HG03097 (cell line): Measurements from ENCODE around the gene SIN3B.
A peak's percentile ranks its signal among the peaks of the same experiment; 100 is the strongest.

ENCODE experiments used
- ATAC-seq: cut with Tn5 transposase; IDR thresholded peaks from one replicate; pipeline ENCODE4 v1.9.1; 2021; ENCODE audit not compliant: unreplicated experiment, low FRiP score

The SIN3B gene

GRCh38 chr19:16887353-16888265, 58.4 kb downstream of the SIN3B start:
- ATAC-seq: no peak

GRCh38 chr19:16888629-16889365, 59.6 kb downstream of the SIN3B start, which contains the start of gene F2RL3:
F2RL3 (plus strand) TSS chr19:16888999; CDS start chr19:16889190, 191 bp downstream.
- ATAC-seq: no peak

GRCh38 chr19:16889366-16889882, 60.2 kb downstream of the SIN3B start:
- ATAC-seq: no peak

DNA sequence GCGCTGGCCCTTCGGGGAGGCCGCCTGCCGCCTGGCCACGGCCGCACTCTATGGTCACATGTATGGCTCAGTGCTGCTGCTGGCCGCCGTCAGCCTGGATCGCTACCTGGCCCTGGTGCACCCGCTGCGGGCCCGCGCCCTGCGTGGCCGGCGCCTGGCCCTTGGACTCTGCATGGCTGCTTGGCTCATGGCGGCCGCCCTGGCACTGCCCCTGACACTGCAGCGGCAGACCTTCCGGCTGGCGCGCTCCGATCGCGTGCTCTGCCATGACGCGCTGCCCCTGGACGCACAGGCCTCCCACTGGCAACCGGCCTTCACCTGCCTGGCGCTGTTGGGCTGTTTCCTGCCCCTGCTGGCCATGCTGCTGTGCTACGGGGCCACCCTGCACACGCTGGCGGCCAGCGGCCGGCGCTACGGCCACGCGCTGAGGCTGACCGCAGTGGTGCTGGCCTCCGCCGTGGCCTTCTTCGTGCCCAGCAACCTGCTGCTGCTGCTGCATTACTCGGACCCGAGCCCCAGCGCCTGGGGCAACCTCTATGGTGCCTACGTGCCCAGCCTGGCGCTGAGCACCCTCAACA, 60.8 kb downstream of the SIN3B start:
- no peak for ATAC-seq

DNA sequence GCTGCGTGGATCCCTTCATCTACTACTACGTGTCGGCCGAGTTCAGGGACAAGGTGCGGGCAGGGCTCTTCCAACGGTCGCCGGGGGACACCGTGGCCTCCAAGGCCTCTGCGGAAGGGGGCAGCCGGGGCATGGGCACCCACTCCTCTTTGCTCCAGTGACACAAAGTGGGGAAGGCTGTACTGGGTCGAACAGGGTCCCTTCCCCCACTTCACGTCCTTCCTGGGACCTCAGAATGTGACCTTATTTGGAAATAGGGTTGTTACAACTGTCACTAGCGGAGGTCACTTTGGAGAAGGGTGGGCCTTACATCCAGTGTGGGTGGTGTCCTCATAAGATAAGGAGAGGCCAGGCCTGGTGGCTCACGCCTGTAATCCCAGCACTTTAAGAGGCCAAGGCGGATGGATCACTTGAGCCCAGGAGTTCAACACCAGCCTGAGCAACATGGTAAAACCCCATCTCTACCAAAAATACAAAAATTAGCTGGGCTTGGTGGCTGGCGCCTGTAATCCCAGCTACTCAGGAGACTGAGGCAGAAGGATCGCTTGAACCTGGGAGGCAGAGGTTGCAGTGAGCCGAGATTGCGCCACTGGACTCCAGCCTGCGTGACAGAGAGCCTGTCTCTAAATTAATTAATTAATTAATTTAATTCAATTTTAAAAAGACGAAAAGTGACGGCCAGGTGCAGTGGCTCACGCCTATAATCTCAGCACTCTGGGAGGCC, 61.4 kb downstream of the SIN3B start:
- no peak for ATAC-seq

DNA sequence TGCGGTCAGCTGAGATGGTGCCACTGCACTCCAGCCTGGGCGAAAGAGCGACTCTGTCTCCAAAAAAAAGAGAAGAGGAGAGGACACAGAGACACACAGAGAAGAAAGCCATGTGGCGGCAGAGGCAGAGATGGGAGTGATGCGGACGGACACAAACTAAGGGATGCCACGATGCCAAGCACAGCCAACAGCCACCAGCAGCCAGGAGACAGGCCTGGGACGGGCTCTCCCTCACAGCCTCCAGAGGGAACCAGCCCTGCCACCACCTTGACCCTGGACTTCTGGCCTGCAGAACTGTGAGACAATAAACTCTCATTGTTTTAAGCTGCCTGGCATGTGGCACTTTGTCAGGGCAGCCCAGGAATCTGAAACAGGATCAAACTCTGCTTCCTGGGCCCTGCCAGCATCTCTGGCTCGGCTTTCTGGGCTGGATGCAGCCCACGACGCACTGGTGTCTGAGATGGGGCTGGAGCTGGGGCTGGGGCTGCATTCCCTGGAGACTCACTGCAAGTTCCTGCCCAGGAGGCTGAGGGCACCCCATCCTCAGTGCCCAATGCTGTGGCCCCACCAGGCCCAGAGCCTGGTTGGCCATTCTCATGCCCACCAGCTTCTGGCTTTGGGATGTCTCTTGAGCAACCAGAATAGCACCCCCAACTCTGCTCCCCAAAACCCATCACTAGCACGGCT, 62.6 kb downstream of the SIN3B start:
- ATAC-seq: no peak

DNA sequence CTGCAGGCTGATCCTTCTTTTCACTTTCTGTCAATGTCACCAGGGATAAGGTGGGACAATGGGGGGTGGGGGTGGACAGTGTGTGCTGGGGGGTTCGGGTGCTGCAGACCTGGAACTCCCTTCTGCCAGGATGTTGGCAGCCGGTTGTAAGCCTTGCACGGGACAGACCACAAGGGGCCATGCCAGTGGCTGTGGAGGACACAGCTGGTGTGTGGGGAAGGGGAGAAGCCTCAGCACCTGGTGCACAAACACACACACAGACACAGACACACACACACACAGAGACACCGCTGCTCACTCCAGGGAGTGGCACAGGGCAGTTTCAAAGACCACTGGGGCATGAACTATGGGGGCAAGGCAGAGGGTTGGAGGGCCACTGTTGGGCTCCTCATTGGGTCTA, 63.2 kb downstream of the SIN3B start:
- ATAC-seq: no peak

DNA sequence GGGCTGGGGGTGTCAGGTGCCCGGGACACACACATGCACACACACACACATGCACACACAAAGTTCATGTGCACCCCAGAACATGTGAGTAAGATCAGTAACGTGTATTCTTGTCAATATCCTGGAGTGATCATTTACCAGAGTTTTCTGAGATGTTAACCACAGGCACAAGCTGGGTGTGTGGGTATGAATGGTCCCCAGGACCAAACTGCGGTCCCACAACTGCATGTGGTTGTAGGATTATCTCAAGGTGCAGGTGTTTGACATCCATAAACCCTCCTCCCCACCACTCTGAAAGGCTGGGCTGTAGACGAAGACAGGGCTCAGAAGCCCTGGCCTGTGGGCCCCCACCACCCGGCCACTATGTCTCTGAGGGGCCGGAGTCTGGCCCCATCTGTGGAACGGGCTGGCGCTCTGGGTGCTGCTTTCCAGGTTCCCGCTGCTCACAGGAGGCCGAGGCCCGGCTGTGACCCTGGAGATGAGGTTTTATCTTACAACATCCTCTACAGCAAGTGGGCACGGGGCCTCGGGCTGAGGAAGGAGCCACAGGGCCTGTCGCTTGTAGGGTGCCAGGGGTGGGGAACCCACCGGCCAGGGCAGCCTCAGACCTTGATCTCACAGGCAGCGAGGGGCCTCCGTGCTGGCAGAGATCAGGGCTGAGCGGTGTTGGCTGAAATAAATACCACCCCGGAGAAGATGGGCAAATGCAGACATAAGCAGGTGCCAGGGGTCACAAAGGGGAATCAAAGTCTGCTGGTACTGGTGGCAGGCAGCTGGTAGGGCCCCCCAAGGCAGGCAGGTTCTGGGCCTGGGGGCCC, 63.9 kb downstream of the SIN3B start:
- no peak for ATAC-seq

DNA sequence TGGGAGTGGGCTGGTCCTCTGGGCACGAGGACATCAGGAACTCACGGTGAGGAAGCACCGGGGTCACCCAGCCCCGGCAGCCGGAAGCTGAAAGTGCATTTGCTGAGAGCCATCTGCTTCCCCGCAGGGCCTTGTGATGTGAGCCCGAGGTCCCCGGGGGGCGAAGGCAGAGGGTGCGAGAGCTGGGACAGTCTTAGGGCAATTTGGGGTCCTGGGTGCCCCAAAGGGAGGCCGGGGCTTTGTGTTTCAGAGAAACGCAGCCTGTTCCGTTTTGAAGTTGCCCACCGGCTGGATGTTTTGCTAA, 64.4 kb downstream of the SIN3B start:
- no peak for ATAC-seq

DNA sequence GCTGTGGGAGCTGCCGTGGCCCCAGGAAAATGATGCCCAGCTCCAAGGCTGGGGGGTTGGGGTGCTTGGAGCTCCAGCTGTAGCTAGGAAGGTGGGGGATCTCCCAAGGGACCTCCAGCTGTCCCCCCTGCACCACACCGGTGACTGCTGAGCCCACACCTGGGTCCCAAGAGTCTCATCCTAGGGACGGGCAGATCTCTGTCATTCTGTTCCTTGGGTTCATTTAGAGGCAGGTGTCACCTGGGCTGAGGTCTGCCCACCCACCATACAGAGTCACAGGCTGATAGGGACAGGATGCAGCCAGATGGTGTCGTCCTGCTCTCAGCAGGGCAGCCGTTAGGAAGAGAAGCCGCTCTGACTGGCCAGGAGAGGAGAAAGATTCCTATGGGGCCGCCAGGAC, 64.9 kb downstream of the SIN3B start:
- no peak for ATAC-seq

- ATAC-seq: no peak
Observed at GRCh38 chr19:16895467-16896145, 66.4 kb downstream of the SIN3B start.

GRCh38 chr19:16896146-16897028, 67.2 kb downstream of the SIN3B start:
- ATAC-seq: peak; percentile 21

- ATAC-seq: peak; percentile 25
Observed at GRCh38 chr19:16897029-16897855, 68.0 kb downstream of the SIN3B start.

- ATAC-seq: no peak
Observed at GRCh38 chr19:16897856-16898161, 68.6 kb downstream of the SIN3B start.

GRCh38 chr19:16898361-16899015, 69.3 kb downstream of the SIN3B start:
- no peak for ATAC-seq

DNA sequence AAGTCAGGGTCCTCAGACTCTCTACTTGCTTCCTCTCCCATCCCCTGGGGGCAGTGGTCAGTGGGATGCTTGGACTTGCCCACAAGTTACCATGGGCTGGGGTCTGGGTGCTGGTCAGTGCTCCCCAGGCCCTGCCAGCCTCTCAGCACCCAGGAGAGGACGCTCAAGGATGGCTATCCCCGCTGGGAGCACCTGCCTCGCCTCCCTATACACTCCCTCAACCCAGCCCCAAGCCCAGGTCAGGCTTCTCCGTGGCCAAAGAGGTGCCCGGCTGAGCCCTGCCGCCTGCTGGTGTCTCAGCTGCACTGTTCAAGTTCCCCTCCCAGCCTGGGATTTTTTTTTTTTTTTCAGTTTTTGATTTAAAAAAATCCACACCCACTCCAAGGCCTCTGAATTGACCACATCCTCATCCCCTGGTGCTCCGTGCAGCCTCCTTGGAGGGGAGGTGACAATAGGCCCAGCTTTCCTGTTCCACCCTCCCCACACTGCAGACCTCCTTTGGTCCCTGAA, 70.4 kb downstream of the SIN3B start:
- no peak for ATAC-seq
